DOHH2 (cell line): ENCODE measurements around the gene SEC24B.
"Not testable (repeated sequence)": the region's sequence is repeated elsewhere in the genome, so short reads cannot be mapped to it uniquely, and the experiment has no call there.

Experiments used
- H3F3A ChIP-seq: fragments of 200-600 bp; sonication (generic), shearing (Covaris generic); 2 replicates; pipeline ENCODE4 v1.6.0; 2016; ENCODE audit warnings: antibody characterized with exemption, mild to moderate bottlenecking; ENCODE audit not compliant: control insufficient read depth, insufficient read depth
- H3K27ac ChIP-seq: fragments of 200-600 bp; sonication (generic); 2 replicates; pipeline ENCODE4 v1.5.1; 2014; ENCODE audit warnings: low read depth, mild to moderate bottlenecking, low read length, moderate library complexity
- H3K27me3 ChIP-seq: fragments of 200-600 bp; sonication (generic); 2 replicates; pipeline ENCODE4 v1.6.1; 2014; ENCODE audit warnings: mild to moderate bottlenecking, low read length, mixed read lengths; ENCODE audit not compliant: control insufficient read depth
- H3K36me3 ChIP-seq: fragments of 200-600 bp; sonication (generic); 2 replicates; pipeline ENCODE4 v1.6.1; 2014; ENCODE audit warnings: mild to moderate bottlenecking, low read length, moderate library complexity, mixed read lengths; ENCODE audit not compliant: control insufficient read depth
- H3K4me1 ChIP-seq: fragments of 200-600 bp; sonication (generic); 2 replicates; pipeline ENCODE4 v1.6.1; 2014; ENCODE audit warnings: mild to moderate bottlenecking, low read length, mixed read lengths; ENCODE audit not compliant: control insufficient read depth
- H3K4me2 ChIP-seq: fragments of 200-600 bp; sonication (generic); 2 replicates; pipeline ENCODE4 v1.6.0; 2014; ENCODE audit warnings: mild to moderate bottlenecking, low read length, moderate library complexity
- H3K4me3 ChIP-seq: fragments of 200-600 bp; sonication (generic); 2 replicates; pipeline ENCODE4 v1.5.1; 2014; ENCODE audit warnings: mild to moderate bottlenecking, low read length, mixed read lengths
- H3K79me2 ChIP-seq: fragments of 200-600 bp; sonication (generic); 2 replicates; pipeline ENCODE4 v1.6.1; 2014; ENCODE audit warnings: mild to moderate bottlenecking, low read length, mixed read lengths; ENCODE audit not compliant: control insufficient read depth
- H3K9me2 ChIP-seq: fragments of 200-600 bp; sonication (generic); replicated peaks from 2 replicates; pipeline ENCODE4 v1.6.1; 2014; ENCODE audit warnings: mild to moderate bottlenecking, low read length, mixed read lengths; ENCODE audit not compliant: control insufficient read depth
- H3K9me3 ChIP-seq: fragments of 200-600 bp; sonication (generic); 2 replicates; pipeline ENCODE4 v1.6.1; 2014; ENCODE audit warnings: antibody characterized with exemption, low read length, mixed read lengths; ENCODE audit not compliant: control insufficient read depth, insufficient read depth
- H4K20me1 ChIP-seq: fragments of 200-600 bp; sonication (generic); 2 replicates; pipeline ENCODE4 v1.6.0; 2014; ENCODE audit warnings: low read depth, mild to moderate bottlenecking, antibody characterized with exemption, low read length, moderate library complexity; ENCODE audit not compliant: control insufficient read depth, insufficient read depth
- CTCF ChIP-seq: fragments of 200-600 bp; sonication (generic); IDR thresholded peaks from one replicate; pipeline ENCODE4 v1.5.1; 2014; ENCODE audit warnings: antibody characterized with exemption, mild to moderate bottlenecking, low read depth, low read length; ENCODE audit not compliant: poor library complexity, severe bottlenecking
- EZH2phosphoT487 ChIP-seq: fragments of 200-600 bp; sonication (generic); IDR thresholded peaks from 2 replicates; pipeline ENCODE4 v1.6.1; 2017; ENCODE audit warnings: borderline replicate concordance, mild to moderate bottlenecking, antibody characterized with exemption, low read length, moderate library complexity, mixed read lengths

Gene SEC24B

GRCh38 chr4:109553130-109553529, 119.5 kb downstream of the SEC24B start:
- no peaks in the 10 kb centered on the region for H4K20me1 ChIP-seq
- no peak for TF ChIP-seq EZH2phosphoT487
- TF ChIP-seq CTCF = no peak
- H3K9me2 ChIP-seq = no peaks in the 10 kb centered on the region
- no peak overlapping the region for H3K27ac ChIP-seq
- peaks cover 6% of the 10 kb centered on the region; the same call in 1 of the 2 replicates for H3K9me3 ChIP-seq
- no peaks in the 10 kb centered on the region for H3K36me3 ChIP-seq
- H3F3A ChIP-seq = 0 out of 2 replicates have a peak, but pooled peaks cover 2% of the 10 kb centered on the region
- H3K27me3 ChIP-seq = no peaks in the 10 kb centered on the region
- no peaks in the 10 kb centered on the region for H3K79me2 ChIP-seq
- no peak overlapping the region for H3K4me2 ChIP-seq
- H3K4me3 ChIP-seq = no peak overlapping the region
- peaks cover 23% of the 10 kb centered on the region for H3K4me1 ChIP-seq

GRCh38 chr4:109554971-109555370, 121.4 kb downstream of the SEC24B start:
- Histone ChIP-seq H3K4me3 (no peak overlapping the region), H4K20me1 (no peaks in the 10 kb centered on the region), H3K79me2 (peaks cover 8% of the 10 kb centered on the region), H3K4me1 (peaks cover 27% of the 10 kb centered on the region), H3K27me3 (no peaks in the 10 kb centered on the region), H3K4me2 (no peak overlapping the region), H3K27ac (no peak overlapping the region), H3F3A (0 out of 2 replicates have a peak, but pooled peaks cover 2% of the 10 kb centered on the region), H3K9me2 (no peaks in the 10 kb centered on the region), H3K36me3 (no peaks in the 10 kb centered on the region), H3K9me3 (peaks cover 9% of the 10 kb centered on the region; the same call in 1 of the 2 replicates)
- TF ChIP-seq EZH2phosphoT487 (no peak), CTCF (no peak)

GRCh38 chr4:109557433-109557832, 123.8 kb downstream of the SEC24B start:
- TF ChIP-seq CTCF = no peak
- no peak for TF ChIP-seq EZH2phosphoT487
- H3K9me2 ChIP-seq = no peaks in the 10 kb centered on the region
- no peak overlapping the region for H3K4me2 ChIP-seq
- H3K36me3 ChIP-seq = peaks cover 19% of the 10 kb centered on the region
- peaks cover 30% of the 10 kb centered on the region for H3K79me2 ChIP-seq
- H3K9me3 ChIP-seq = peaks cover 9% of the 10 kb centered on the region; the same call in 1 of the 2 replicates
- H3K4me1 ChIP-seq = peaks cover 30% of the 10 kb centered on the region
- H3K4me3 ChIP-seq = no peak overlapping the region
- no peaks in the 10 kb centered on the region for H3K27me3 ChIP-seq
- H4K20me1 ChIP-seq = peaks cover 6% of the 10 kb centered on the region; the same call in 1 of the 2 replicates
- no peak overlapping the region for H3K27ac ChIP-seq
- H3F3A ChIP-seq = peaks cover 10% of the 10 kb centered on the region

GRCh38 chr4:109558095-109558494, 124.5 kb downstream of the SEC24B start:
- Histone ChIP-seq H3K36me3 (peaks cover 24% of the 10 kb centered on the region), H3F3A (peaks cover 10% of the 10 kb centered on the region), H3K79me2 (peaks cover 37% of the 10 kb centered on the region), H3K4me1 (peaks cover 37% of the 10 kb centered on the region)
- H3K9me3 ChIP-seq, H3K4me2 ChIP-seq, H4K20me1 ChIP-seq, H3K27ac ChIP-seq, H3K4me3 ChIP-seq, H3K9me2 ChIP-seq, H3K27me3 ChIP-seq: not testable (repeated sequence)
